Progenitor cell of endocrine pancreas (in vitro differentiated cells): ENCODE measurements around the gene E2F4. TPM values are rescaled to one million over a fixed set of nuclear protein-coding genes. Genes with fewer than 3 reads are reported as not detected.

Source experiments
- DNase-seq: peaks from one replicate; pipeline ENCODE4 v3.0.0; 2021; ENCODE audit warnings: low spot score; ENCODE audit not compliant: unreplicated experiment
- H3K27ac Mint-ChIP-seq: 2 replicates; pipeline ENCODE4 v1.8.0; 2021; ENCODE audit warnings: mild to moderate bottlenecking, moderate library complexity, mixed read lengths
- H3K27me3 Mint-ChIP-seq: 2 replicates; pipeline ENCODE4 v1.8.0; 2021; ENCODE audit warnings: mixed read lengths
- H3K36me3 Mint-ChIP-seq: 2 replicates; pipeline ENCODE4 v1.8.0; 2022; ENCODE audit warnings: mixed read lengths; ENCODE audit not compliant: insufficient read depth
- H3K4me1 Mint-ChIP-seq: 2 replicates; pipeline ENCODE4 v1.8.0; 2021; ENCODE audit warnings: low read depth, mixed read lengths
- H3K4me3 Mint-ChIP-seq: 2 replicates; pipeline ENCODE4 v1.8.0; 2021; ENCODE audit warnings: low read depth, mild to moderate bottlenecking, moderate library complexity, mixed read lengths
- H3K9me3 Mint-ChIP-seq: 2 replicates; pipeline ENCODE4 v1.8.0; 2021; ENCODE audit warnings: low read depth, mixed read lengths
- CTCF ChIP-seq: fragments of 200-600 bp; sonication (generic); IDR thresholded peaks from one replicate; pipeline ENCODE4 v1.5.0; 2021; ENCODE audit warnings: antibody characterized with exemption, mild to moderate bottlenecking; ENCODE audit not compliant: unreplicated experiment
- total RNA-seq: library from RNA; stranded (reverse); gene quantifications from 2 replicates; pipeline ENCODE4 v1.2.1, GENCODE V29; 2021

The E2F4 gene
- total RNA-seq, 1 donor from 2014 or later, result 82.1 TPM

- no peaks in the 10 kb centered on the region for H3K9me3 Mint-ChIP-seq
These were observed 35.6 kb downstream of the E2F4 start for GRCh38 chr16:67227567-67227921.

GRCh38 chr16:67228034-67228785, 36.3 kb downstream of the E2F4 start:
- Mint-ChIP-seq H3K27me3 (no peaks in the 10 kb centered on the region), H3K4me1 (peaks cover 17% of the 10 kb centered on the region), H3K27ac (peak overlapping the region; percentile 95), H3K4me3 (peak overlapping the region; percentile 100), H3K36me3 (peaks cover 5% of the 10 kb centered on the region), H3K9me3 (no peaks in the 10 kb centered on the region)
- no peak for DNase-seq
- TF ChIP-seq CTCF, result no peak

More at GRCh38 chr16:67227567-67227921, 35.6 kb downstream of the E2F4 start:
- Mint-ChIP-seq H3K27me3 (no peaks in the 10 kb centered on the region), H3K27ac (peak overlapping the region; percentile 95), H3K36me3 (peaks cover 5% of the 10 kb centered on the region), H3K4me1 (peaks cover 17% of the 10 kb centered on the region), H3K4me3 (peak overlapping the region; percentile 100)
- DNase-seq, result no peak
- TF ChIP-seq CTCF, result no peak

GRCh38 chr16:67228905-67229304, 37.0 kb downstream of the E2F4 start:
- no peak for TF ChIP-seq CTCF
- Mint-ChIP-seq H3K27ac (no peak overlapping the region), H3K36me3 (peaks cover 7% of the 10 kb centered on the region), H3K9me3 (no peaks in the 10 kb centered on the region), H3K4me1 (peaks cover 17% of the 10 kb centered on the region), H3K27me3 (no peaks in the 10 kb centered on the region), H3K4me3 (peak overlapping the region; percentile 100)
- no peak for DNase-seq

- Mint-ChIP-seq H3K4me3 (peak overlapping the region; percentile 9), H3K27me3 (no peaks in the 10 kb centered on the region), H3K27ac (no peak overlapping the region), H3K9me3 (no peaks in the 10 kb centered on the region), H3K36me3 (peaks cover 7% of the 10 kb centered on the region), H3K4me1 (peaks cover 17% of the 10 kb centered on the region)
- no peak for DNase-seq
- no peak for TF ChIP-seq CTCF
These were observed 38.2 kb downstream of the E2F4 start for GRCh38 chr16:67229906-67230808.

GRCh38 chr16:67230809-67231660, 39.1 kb downstream of the E2F4 start:
- Mint-ChIP-seq H3K27me3 (no peaks in the 10 kb centered on the region), H3K9me3 (no peaks in the 10 kb centered on the region)
- no peak for DNase-seq

More at GRCh38 chr16:67230809-67231660, 39.1 kb downstream of the E2F4 start:
- no peak overlapping the region for H3K4me3 Mint-ChIP-seq
- H3K4me1 Mint-ChIP-seq, result peaks cover 17% of the 10 kb centered on the region
- TF ChIP-seq CTCF, result no peak
- H3K27ac Mint-ChIP-seq, result no peak overlapping the region
- H3K36me3 Mint-ChIP-seq, result peaks cover 8% of the 10 kb centered on the region
